NCI-H2081 treated with DMSO at 0.1 percent for 48 hours (cell line): ENCODE data around the gene RPL31.
"Not testable (repeated sequence)": the region's sequence is repeated elsewhere in the genome, so short reads cannot be mapped to it uniquely, and the experiment has no call there.

Experiments used
- DNase-seq: peaks from one replicate; lab custom pipeline; 2025; lab: John Stamatoyannopoulos, UW

RPL31 gene

GRCh38 chr2:101027852-101028251 lies 25.8 kb downstream of the RPL31 start:
- DNase-seq = no peak

GRCh38 chr2:101030866-101031554 lies 28.9 kb downstream of the RPL31 start:
- no peak for DNase-seq

GRCh38 chr2:101032084-101032776 lies 30.1 kb downstream of the RPL31 start:
- DNase-seq = no peak

GRCh38 chr2:101036562-101036961 lies 34.5 kb downstream of the RPL31 start:
- DNase-seq = no peak

GRCh38 chr2:101037161-101037755 lies 35.2 kb downstream of the RPL31 start:
- no peak for DNase-seq

- no peak for DNase-seq
Observed at GRCh38 chr2:101038455-101039255, 36.6 kb downstream of the RPL31 start.

- DNase-seq = no peak
Observed at GRCh38 chr2:101040072-101040471, 38.0 kb downstream of the RPL31 start.

GRCh38 chr2:101040761-101041160 lies 38.7 kb downstream of the RPL31 start:
- no peak for DNase-seq

GRCh38 chr2:101041413-101041812 lies 39.3 kb downstream of the RPL31 start:
- DNase-seq = no peak

GRCh38 chr2:101045330-101045729 lies 43.2 kb downstream of the RPL31 start:
- no peak for DNase-seq

- no peak for DNase-seq
Observed at GRCh38 chr2:101047075-101047766, 45.1 kb downstream of the RPL31 start.

GRCh38 chr2:101047774-101048173 lies 45.7 kb downstream of the RPL31 start:
- DNase-seq = no peak

GRCh38 chr2:101048756-101049155 lies 46.7 kb downstream of the RPL31 start:
- DNase-seq = no peak

GRCh38 chr2:101050886-101051285 lies 48.8 kb downstream of the RPL31 start:
- DNase-seq = not testable (repeated sequence)

GRCh38 chr2:101052147-101052546 lies 50.1 kb downstream of the RPL31 start:
- DNase-seq = no peak

- no peak for DNase-seq
Observed at GRCh38 chr2:101053117-101053516, 51.0 kb downstream of the RPL31 start.
